ENCODE data around the gene CABP5.

DNA sequence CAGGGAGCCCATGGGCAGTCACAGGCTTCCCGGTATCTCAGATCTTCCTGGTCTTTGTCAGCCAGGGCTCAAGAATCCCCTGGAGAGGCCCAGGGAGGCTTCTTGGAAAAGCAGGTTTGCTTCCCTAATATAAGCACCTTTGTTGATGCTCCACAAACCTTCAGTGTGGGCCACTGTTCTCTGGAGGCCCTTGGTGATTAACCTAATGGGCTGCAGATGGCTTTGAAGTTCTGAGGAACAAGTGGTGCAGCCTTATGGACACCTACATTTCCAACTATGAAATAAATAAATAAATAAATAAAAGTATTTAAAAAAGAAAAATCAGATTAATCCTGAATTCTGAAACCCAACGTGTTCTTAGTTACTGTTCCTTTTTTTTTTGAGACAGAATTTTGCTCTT, 51.8 kb downstream of the CABP5 start, which contains the start of gene BSPH1:
- no peak for TF ChIP-seq POLR2A (IDR thresholded peaks at IDR 0.05)
- TF ChIP-seq, protein P1, sequence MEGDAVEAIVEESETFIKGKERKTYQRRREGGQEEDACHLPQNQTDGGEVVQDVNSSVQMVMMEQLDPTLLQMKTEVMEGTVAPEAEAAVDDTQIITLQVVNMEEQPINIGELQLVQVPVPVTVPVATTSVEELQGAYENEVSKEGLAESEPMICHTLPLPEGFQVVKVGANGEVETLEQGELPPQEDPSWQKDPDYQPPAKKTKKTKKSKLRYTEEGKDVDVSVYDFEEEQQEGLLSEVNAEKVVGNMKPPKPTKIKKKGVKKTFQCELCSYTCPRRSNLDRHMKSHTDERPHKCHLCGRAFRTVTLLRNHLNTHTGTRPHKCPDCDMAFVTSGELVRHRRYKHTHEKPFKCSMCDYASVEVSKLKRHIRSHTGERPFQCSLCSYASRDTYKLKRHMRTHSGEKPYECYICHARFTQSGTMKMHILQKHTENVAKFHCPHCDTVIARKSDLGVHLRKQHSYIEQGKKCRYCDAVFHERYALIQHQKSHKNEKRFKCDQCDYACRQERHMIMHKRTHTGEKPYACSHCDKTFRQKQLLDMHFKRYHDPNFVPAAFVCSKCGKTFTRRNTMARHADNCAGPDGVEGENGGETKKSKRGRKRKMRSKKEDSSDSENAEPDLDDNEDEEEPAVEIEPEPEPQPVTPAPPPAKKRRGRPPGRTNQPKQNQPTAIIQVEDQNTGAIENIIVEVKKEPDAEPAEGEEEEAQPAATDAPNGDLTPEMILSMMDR (IDR thresholded peaks at IDR 0.05), result no peak
